ENCODE measurements around the gene GPC6. TPM values are rescaled to one million over a fixed set of nuclear protein-coding genes. Genes with fewer than 3 reads are reported as not detected.

Gene GPC6
- total and polyA plus RNA-seq, 12 donors, result 0.15 to 5.4 (median 2.5) TPM

GRCh38 chr13:94324767-94325540 lies 1098.3 kb downstream of the GPC6 start:
- WGBS, 2 donors, result 71% methylated on average over 14 of the region's 14 CpGs
- intact Hi-C loops (cut with DNase I), result no loop called here
- Histone ChIP-seq H3K27ac (peak overlapping the region in 6 of 10 donors; percentile 10 to 77 (median 44)), H3K9me3 (no peaks in the 10 kb centered on the region), H3K4me1 (peaks cover 0 to 51% (median 2%) of the 10 kb centered on the region in 9 donors), H3K27me3 (no peaks in the 10 kb centered on the region), H3K4me3 (no peak overlapping the region), H3K36me3 (no peaks in the 10 kb centered on the region)
- no peak for DNase-seq
- TF ChIP-seq CTCF (IDR thresholded peaks at IDR 0.05), result no peak
- ATAC-seq, result peak in 2 of 8 donors; percentile 34 to 35

- peaks cover 0 to 58% (median 9%) of the 10 kb centered on the region in 9 donors for H3K4me1 ChIP-seq
- DNase-seq, result peak in 1 of 2 donors; percentile 10
These were observed 1099.0 kb downstream of the GPC6 start for GRCh38 chr13:94325650-94326049.

GRCh38 chr13:94327318-94327717 lies 1100.7 kb downstream of the GPC6 start:
- DNase-seq, result no peak
- H3K4me3 ChIP-seq, result no peak overlapping the region
- H3K27ac ChIP-seq, result peak overlapping the region in 1 of 10 donors; percentile 72
- intact Hi-C loops (cut with DNase I), result no loop called here
- no peaks in the 10 kb centered on the region for H3K36me3 ChIP-seq
- H3K4me1 ChIP-seq, result peaks cover 0 to 63% (median 9%) of the 10 kb centered on the region in 9 donors
- TF ChIP-seq CTCF (IDR thresholded peaks at IDR 0.05), result no peak
- H3K27me3 ChIP-seq, result no peaks in the 10 kb centered on the region
- H3K9me3 ChIP-seq, result no peaks in the 10 kb centered on the region
- WGBS, 2 donors, result 55 to 56% methylated on average over 6 of the region's 6 CpGs
- no peak for ATAC-seq

More at GRCh38 chr13:94325650-94326049, 1099.0 kb downstream of the GPC6 start:
- Histone ChIP-seq H3K9me3 (no peaks in the 10 kb centered on the region), H3K36me3 (no peaks in the 10 kb centered on the region), H3K27me3 (no peaks in the 10 kb centered on the region), H3K4me3 (no peak overlapping the region), H3K27ac (peak overlapping the region in 3 of 10 donors; percentile 14 to 53 (median 45))
- ATAC-seq, result peak in 3 of 8 donors; percentile 23 to 40 (median 39)
- TF ChIP-seq CTCF (IDR thresholded peaks at IDR 0.05), result no peak
- intact Hi-C loops (cut with DNase I), result no loop called here
- 74 to 87% methylated on average over 6 of the region's 6 CpGs for WGBS, 2 donors

GRCh38 chr13:94328381-94329041 lies 1101.9 kb downstream of the GPC6 start:
- Histone ChIP-seq H3K9me3 (no peaks in the 10 kb centered on the region), H3K36me3 (no peaks in the 10 kb centered on the region), H3K4me1 (peaks cover 0 to 56% (median 9%) of the 10 kb centered on the region in 9 donors), H3K27ac (peak overlapping the region in 9 of 10 donors; percentile 11 to 72 (median 55)), H3K27me3 (no peaks in the 10 kb centered on the region), H3K4me3 (no peak overlapping the region)
- intact Hi-C loops (cut with DNase I), result no loop called here
- ATAC-seq (no peak), DNase-seq (no peak)
- TF ChIP-seq CTCF (IDR thresholded peaks at IDR 0.05), result no peak
- 80 to 81% methylated on average over 13 of the region's 13 CpGs for WGBS, 2 donors

Measured in heart right ventricle (tissue), 16 donors.